Activated CD4-positive, alpha-beta memory T cell treated with anti-CD3 and anti-CD28 coated beads for 36 hours (primary cell): ENCODE data around the gene ENTPD3. TPM values are rescaled to one million over a fixed set of nuclear protein-coding genes. Genes with fewer than 3 reads are reported as not detected.
A peak's percentile ranks its signal among the peaks of the same experiment; 100 is the strongest.

Experiments used
- CTCF ChIA-PET: fragments of 350-600 bp; sonication (Branson Sonifier 250); formaldehyde crosslinking; loops from one replicate; lab custom pipeline; 2021; ENCODE audit warnings: antibody characterized with exemption, inconsistent platforms; lab: Charles Lee
- POLR2A ChIA-PET: fragments of 350-600 bp; sonication (Branson Sonifier 250); formaldehyde crosslinking; loops from one replicate; lab custom pipeline; 2021; ENCODE audit warnings: antibody characterized with exemption; lab: Charles Lee
- DNase-seq: peaks from one replicate; pipeline ENCODE4 v3.0.0-alpha.2; 2020
- H3K27ac Mint-ChIP-seq: one replicate; pipeline ENCODE4 v1.8.0; 2021; ENCODE audit warnings: mixed read lengths
- H3K27me3 Mint-ChIP-seq: one replicate; pipeline ENCODE4 v1.8.0; 2021; ENCODE audit warnings: mixed read lengths
- H3K36me3 Mint-ChIP-seq: one replicate; pipeline ENCODE4 v1.8.0; 2021; ENCODE audit warnings: mixed read lengths
- H3K4me1 Mint-ChIP-seq: one replicate; pipeline ENCODE4 v1.8.0; 2021; ENCODE audit warnings: low read depth, mixed read lengths
- H3K4me3 Mint-ChIP-seq: one replicate; pipeline ENCODE4 v1.8.0; 2021; ENCODE audit warnings: mild to moderate bottlenecking, mixed read lengths
- H3K9me3 Mint-ChIP-seq: one replicate; pipeline ENCODE4 v1.8.0; 2021; ENCODE audit warnings: mixed read lengths
- intact Hi-C: fragments of 100-400 bp; cut with micrococcal nuclease; formaldehyde crosslinking; loops from one replicate; pipeline ENCODE4 v1.15.1; 2023
- total RNA-seq, 2 experiments: library from RNA; stranded (reverse); gene quantifications; one replicate each; pipeline ENCODE4 v1.2.3, GENCODE V29; 2021

Gene ENTPD3
- not detected for total RNA-seq

DNA sequence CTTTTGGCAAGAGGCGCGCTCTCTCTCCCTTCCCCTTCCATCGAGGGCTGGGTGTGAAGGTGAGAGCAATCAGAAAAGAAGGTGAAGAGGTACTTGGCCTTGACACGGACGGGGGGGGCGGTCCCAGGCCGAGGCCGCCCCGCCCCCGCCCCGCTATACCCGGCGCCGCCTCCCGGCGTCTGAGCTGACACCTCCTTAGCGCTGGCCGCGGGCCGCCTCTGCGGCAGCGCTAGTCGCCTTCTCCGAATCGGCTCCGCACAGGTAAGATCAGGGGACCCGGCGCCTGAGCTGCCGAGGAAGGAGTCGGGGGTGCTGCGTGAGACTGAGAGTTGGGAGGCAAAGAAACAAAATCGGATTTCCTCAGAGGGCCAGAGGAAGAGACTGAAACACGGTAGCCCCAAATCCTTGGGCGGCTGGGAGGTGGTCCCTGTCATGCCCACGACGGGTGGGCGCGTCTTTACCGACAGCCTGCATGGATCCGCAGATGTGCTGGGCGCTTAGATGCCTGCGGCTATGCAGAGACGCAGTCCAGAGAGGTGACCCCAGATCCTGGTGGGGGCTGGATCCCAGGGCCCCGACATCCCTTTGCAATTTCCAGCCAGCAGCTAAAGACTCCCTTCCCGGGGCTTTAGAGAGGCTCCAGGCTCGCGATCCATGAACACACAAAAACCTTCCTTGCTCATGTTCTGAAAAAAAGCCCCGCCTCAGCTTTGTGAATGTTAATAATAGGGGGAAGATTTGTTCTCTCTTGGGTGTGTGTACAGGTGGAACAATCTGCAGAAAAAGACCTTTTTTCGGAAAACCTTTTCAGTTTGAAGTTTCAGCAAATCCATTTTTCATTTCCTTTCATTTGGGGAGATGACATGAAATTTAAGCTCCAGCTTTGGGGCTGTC is at the start of gene ENTPD3:
TSS of gene ENTPD3 (plus strand) at position 184 of the 894 bp plus-strand sequence. CDS start 874 bp downstream, outside the sequence.
- ChIA-PET CTCF (interaction anchor here (1.2 kb wide), 1 partner anchor 8 kb away, joined by 5 read pairs; no protein-coding TSS in a partner anchor), POLR2A (no interaction called here)
- no peaks in the 10 kb centered on the region for H3K9me3 Mint-ChIP-seq
- intact Hi-C loops = loop anchor here (2.0 kb wide), 1 partner anchor 50 kb away; no protein-coding TSS in a partner anchor
- H3K4me3 Mint-ChIP-seq = peak within 1 kb of the TSS; percentile 60
- H3K27ac Mint-ChIP-seq = no peak within 1 kb of the TSS
- peaks cover 27% of the 10 kb centered on the region for H3K27me3 Mint-ChIP-seq
- H3K4me1 Mint-ChIP-seq = peaks cover 12% of the 10 kb centered on the region
- DNase-seq = peak; percentile 56
- no peaks in the 10 kb centered on the region for H3K36me3 Mint-ChIP-seq

GRCh38 chr3:40339871-40340270 is 47.1 kb upstream of the ENTPD3 start:
- intact Hi-C loops = loop anchor here (5.0 to 10.0 kb wide), 2 partner anchors 182 to 1755 kb away; partner anchors contain the start of genes TRAK1 and ZNF621
- CTCF ChIA-PET = no interaction called here
- peaks cover 5% of the 10 kb centered on the region for H3K27me3 Mint-ChIP-seq
- POLR2A ChIA-PET = no interaction called here
- no peaks in the 10 kb centered on the region for H3K36me3 Mint-ChIP-seq
- H3K4me3 Mint-ChIP-seq = no peak overlapping the region
- no peak overlapping the region for H3K27ac Mint-ChIP-seq
- H3K4me1 Mint-ChIP-seq = peaks cover 18% of the 10 kb centered on the region
- no peak for DNase-seq
- no peaks in the 10 kb centered on the region for H3K9me3 Mint-ChIP-seq

DNA sequence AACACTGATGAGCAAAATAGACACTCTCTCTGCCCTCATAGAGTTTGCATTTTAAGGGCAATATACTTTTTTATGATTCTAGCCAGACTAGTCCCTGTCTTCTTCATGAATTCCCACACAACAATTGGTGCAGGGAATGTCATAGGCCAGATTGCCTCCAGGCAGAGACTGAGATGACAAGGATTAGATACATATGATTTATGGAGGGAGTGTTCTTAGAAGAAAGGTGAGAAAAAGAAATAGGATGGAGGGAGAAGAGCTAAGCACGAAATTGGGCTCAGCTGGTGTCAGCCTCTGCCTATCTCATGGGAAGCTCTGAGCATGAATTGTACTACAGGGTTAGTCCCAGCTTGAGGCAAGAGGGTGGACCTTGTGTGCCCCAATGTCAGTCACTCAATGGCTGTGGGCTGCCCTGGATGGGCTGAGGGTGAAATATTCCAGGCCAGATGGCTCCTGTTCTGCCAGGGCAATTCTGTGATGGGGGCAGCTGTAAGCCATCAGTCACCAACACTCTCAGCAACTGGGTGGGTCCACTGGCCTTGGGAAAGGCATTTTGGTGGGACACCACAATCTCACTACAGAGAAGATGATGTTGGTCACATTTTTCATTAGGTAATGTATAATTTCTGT is 46.3 kb upstream of the ENTPD3 start:
- DNase-seq = no peak
- H3K27me3 Mint-ChIP-seq = peaks cover 6% of the 10 kb centered on the region
- H3K36me3 Mint-ChIP-seq = no peaks in the 10 kb centered on the region
- no peak overlapping the region for H3K27ac Mint-ChIP-seq
- H3K4me3 Mint-ChIP-seq = no peak overlapping the region
- intact Hi-C loops = no loop called here
- POLR2A ChIA-PET = no interaction called here
- peaks cover 18% of the 10 kb centered on the region for H3K4me1 Mint-ChIP-seq
- CTCF ChIA-PET = no interaction called here
- H3K9me3 Mint-ChIP-seq = no peaks in the 10 kb centered on the region

GRCh38 chr3:40341671-40342070 is 45.3 kb upstream of the ENTPD3 start:
- CTCF ChIA-PET = no interaction called here
- no peaks in the 10 kb centered on the region for H3K36me3 Mint-ChIP-seq
- intact Hi-C loops = no loop called here
- POLR2A ChIA-PET = no interaction called here
- H3K27me3 Mint-ChIP-seq = peaks cover 6% of the 10 kb centered on the region
- peaks cover 15% of the 10 kb centered on the region for H3K4me1 Mint-ChIP-seq
- no peak for DNase-seq
- H3K9me3 Mint-ChIP-seq = no peaks in the 10 kb centered on the region
- no peak overlapping the region for H3K4me3 Mint-ChIP-seq
- H3K27ac Mint-ChIP-seq = no peak overlapping the region

DNA sequence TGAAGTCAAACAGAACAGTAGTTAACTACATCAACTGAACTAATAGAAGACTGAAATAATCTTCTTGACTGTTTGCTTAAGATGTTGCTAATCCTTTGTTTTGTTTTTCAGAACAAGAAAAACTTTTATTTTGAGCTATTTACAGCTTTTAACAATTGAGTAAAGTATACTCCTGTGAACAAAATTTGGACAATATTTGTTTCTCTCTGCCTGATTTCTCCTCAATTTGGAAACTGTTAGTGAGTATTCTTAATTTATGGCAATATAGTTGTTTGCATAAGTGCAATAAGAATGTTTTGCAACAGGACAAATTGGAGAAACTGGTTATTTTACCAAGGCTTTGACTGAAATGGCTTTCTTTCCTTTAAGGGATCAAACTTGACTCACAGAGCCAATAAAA is 36.5 kb upstream of the ENTPD3 start:
- intact Hi-C loops = no loop called here
- ChIA-PET CTCF (no interaction called here), POLR2A (no interaction called here)
- DNase-seq = no peak
- Mint-ChIP-seq H3K36me3 (no peaks in the 10 kb centered on the region), H3K27ac (no peak overlapping the region), H3K4me3 (no peak overlapping the region), H3K27me3 (peaks cover 20% of the 10 kb centered on the region), H3K4me1 (no peaks in the 10 kb centered on the region), H3K9me3 (peaks cover 10% of the 10 kb centered on the region)

DNA sequence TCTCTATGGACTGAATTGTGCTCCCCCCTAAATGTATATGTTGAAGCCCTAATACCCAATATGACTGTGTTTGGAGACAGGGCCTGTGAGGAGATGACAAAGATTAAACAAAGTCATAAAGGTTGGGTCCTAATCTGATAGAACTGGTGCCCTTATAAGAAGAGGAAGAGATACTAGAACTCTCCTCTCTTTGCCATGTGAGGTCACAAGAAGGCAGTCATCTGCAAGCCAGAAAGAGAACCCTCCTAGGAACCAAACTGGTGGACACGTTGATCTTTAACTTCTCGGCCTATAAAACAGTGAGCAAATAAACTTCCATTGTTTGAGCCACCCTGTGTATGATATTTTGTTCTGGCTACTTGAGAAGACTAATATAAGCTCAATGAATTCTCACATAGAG is 31.6 kb upstream of the ENTPD3 start:
- intact Hi-C loops = no loop called here
- no peak overlapping the region for H3K27ac Mint-ChIP-seq
- H3K9me3 Mint-ChIP-seq = peaks cover 4% of the 10 kb centered on the region
- ChIA-PET CTCF (interaction anchor here (1.3 kb wide), 1 partner anchor 225 kb away, joined by 3 read pairs; no protein-coding TSS in a partner anchor), POLR2A (no interaction called here)
- no peaks in the 10 kb centered on the region for H3K4me1 Mint-ChIP-seq
- peaks cover 24% of the 10 kb centered on the region for H3K27me3 Mint-ChIP-seq
- DNase-seq = no peak
- no peak overlapping the region for H3K4me3 Mint-ChIP-seq
- no peaks in the 10 kb centered on the region for H3K36me3 Mint-ChIP-seq

GRCh38 chr3:40358454-40358853 is 28.5 kb upstream of the ENTPD3 start:
- no peak for DNase-seq
- Mint-ChIP-seq H3K4me1 (no peaks in the 10 kb centered on the region), H3K9me3 (no peaks in the 10 kb centered on the region), H3K4me3 (no peak overlapping the region), H3K27me3 (peaks cover 22% of the 10 kb centered on the region), H3K36me3 (no peaks in the 10 kb centered on the region), H3K27ac (no peak overlapping the region)
- ChIA-PET POLR2A (no interaction called here), CTCF (no interaction called here)
- intact Hi-C loops = no loop called here

GRCh38 chr3:40363674-40364073 is 23.3 kb upstream of the ENTPD3 start:
- intact Hi-C loops = no loop called here
- Mint-ChIP-seq H3K9me3 (no peaks in the 10 kb centered on the region), H3K27ac (no peak overlapping the region), H3K27me3 (peaks cover 15% of the 10 kb centered on the region), H3K4me1 (no peaks in the 10 kb centered on the region), H3K4me3 (no peak overlapping the region), H3K36me3 (no peaks in the 10 kb centered on the region)
- no peak for DNase-seq
- ChIA-PET CTCF (no interaction called here), POLR2A (no interaction called here)

- Mint-ChIP-seq H3K27me3 (peaks cover 26% of the 10 kb centered on the region), H3K36me3 (no peaks in the 10 kb centered on the region), H3K4me1 (no peaks in the 10 kb centered on the region), H3K4me3 (no peak overlapping the region), H3K27ac (no peak overlapping the region), H3K9me3 (no peaks in the 10 kb centered on the region)
- CTCF ChIA-PET = no interaction called here
- POLR2A ChIA-PET = no interaction called here
- intact Hi-C loops = no loop called here
- no peak for DNase-seq
Measured at GRCh38 chr3:40366203-40367162, 20.5 kb upstream of the ENTPD3 start.

DNA sequence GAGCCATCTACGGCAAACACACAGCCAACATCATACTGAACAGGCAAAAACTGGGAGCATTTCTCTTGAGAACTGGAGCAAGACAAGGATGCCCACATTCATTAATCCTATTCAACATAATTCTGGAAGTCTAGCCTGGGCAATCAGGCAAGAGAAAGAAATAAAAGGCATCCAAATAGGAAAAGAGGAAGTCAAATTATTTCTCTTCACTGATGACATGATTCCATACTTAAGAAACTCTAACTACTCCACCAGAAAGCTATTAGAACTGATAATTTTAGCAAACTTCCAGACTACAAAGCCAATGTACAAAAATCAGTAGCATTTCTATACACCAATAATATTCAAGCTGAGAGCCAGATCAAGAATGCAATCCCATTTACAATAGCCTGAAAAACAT is 17.3 kb upstream of the ENTPD3 start:
- no peak for DNase-seq
- Mint-ChIP-seq H3K27me3 (peaks cover 24% of the 10 kb centered on the region), H3K4me3 (no peak overlapping the region), H3K36me3 (no peaks in the 10 kb centered on the region), H3K27ac (no peak overlapping the region), H3K4me1 (no peaks in the 10 kb centered on the region), H3K9me3 (no peaks in the 10 kb centered on the region)
- ChIA-PET POLR2A (no interaction called here), CTCF (no interaction called here)
- intact Hi-C loops = no loop called here

DNA sequence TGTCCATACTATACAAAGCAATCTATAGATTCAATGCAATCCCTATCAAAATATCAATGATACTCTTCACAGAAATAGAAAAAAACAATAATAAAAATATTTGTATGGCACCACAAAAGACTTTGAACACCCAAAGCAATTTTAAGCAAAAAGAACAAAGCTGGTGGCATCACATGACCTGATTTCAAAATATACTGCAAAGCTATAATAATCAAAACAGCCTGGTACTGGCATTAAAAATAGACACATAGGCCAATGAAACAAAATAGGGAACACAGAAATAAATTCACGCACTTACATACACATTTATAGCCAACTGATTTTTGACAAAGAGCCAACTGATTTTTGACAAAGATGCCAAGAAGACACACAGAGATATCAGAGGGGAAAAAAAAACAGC is 9.2 kb upstream of the ENTPD3 start:
- CTCF ChIA-PET = no interaction called here
- intact Hi-C loops = no loop called here
- peaks cover 14% of the 10 kb centered on the region for H3K9me3 Mint-ChIP-seq

More for the DNA sequence above, 9.2 kb upstream of the ENTPD3 start:
- Mint-ChIP-seq H3K4me3 (no peak overlapping the region), H3K27me3 (no peaks in the 10 kb centered on the region), H3K4me1 (peaks cover 5% of the 10 kb centered on the region), H3K27ac (no peak overlapping the region), H3K36me3 (peaks cover 4% of the 10 kb centered on the region)
- POLR2A ChIA-PET = no interaction called here
- no peak for DNase-seq
